Nephron progenitor cell (in vitro differentiated cells): ENCODE measurements around the gene EPB41.

Source experiments
- DNase-seq: peaks from one replicate; pipeline ENCODE4 v3.0.0; 2021
- H3K27ac Mint-ChIP-seq: 2 replicates; pipeline ENCODE4 v1.8.0; 2021; ENCODE audit warnings: mild to moderate bottlenecking, moderate library complexity, mixed read lengths
- H3K27me3 Mint-ChIP-seq: 2 replicates; pipeline ENCODE4 v1.8.0; 2021; ENCODE audit warnings: mild to moderate bottlenecking, low read depth, mixed read lengths; ENCODE audit not compliant: poor library complexity
- H3K36me3 Mint-ChIP-seq: 2 replicates; pipeline ENCODE4 v1.8.0; 2021; ENCODE audit warnings: low read depth, mixed read lengths
- H3K4me1 Mint-ChIP-seq: 2 replicates; pipeline ENCODE4 v1.8.0; 2021; ENCODE audit warnings: mixed read lengths
- H3K4me3 Mint-ChIP-seq: 2 replicates; pipeline ENCODE4 v1.8.0; 2021; ENCODE audit warnings: mild to moderate bottlenecking, moderate library complexity, mixed read lengths
- H3K9me3 Mint-ChIP-seq: 2 replicates; pipeline ENCODE4 v1.8.0; 2021; ENCODE audit warnings: mild to moderate bottlenecking, moderate library complexity, mixed read lengths
- TF ChIP-seq, protein P1 (sequence below): fragments of 200-600 bp; sonication (generic); IDR thresholded peaks from 2 replicates; pipeline ENCODE4 v1.5.0; 2021; ENCODE audit warnings: antibody characterized with exemption

EPB41 gene

DNA sequence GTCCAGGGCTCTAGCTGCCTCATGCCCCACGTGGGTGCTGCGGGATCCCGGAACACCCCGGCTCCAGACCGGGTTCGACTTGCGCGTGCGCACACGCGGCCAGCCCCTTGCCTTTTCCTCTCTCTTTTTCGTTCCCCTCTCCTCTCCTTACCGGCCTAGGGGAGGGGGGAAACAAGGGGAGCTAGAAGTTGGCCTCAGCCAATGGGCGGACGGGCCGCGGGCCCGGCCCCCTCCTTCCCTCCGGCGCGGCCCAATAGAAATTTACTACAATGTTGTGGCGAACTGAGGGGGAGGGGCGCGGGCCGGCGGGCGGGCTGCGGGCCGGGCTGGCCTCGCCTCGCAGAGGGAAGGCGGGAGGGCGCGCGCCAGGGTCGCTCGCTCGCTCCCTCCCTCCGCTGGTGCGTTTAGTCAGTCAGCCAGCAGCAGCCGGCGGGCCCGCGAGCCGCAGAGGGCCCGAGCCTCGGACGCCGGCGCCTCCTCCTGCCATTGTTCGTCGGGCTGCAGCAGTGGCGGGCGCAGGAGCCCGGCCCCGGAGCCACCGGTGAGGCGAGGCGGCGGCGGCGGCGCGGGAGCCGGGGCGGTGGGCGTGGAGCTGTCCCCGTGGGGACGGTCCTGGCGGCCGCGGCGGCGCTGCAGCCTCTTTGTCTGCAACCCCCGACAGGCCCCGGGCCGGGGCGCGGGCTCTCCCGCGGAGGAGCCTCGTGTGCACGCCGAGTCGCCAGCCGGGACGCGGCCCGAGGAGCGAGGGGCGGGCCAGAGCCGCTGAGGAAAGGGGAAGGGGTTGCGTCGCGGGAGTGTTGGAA lies at the start of gene EPB41:
TSS of gene EPB41 (plus strand) at position 342 of the 803 bp plus-strand sequence. CDS start 72,869 bp downstream, outside the sequence.
- Mint-ChIP-seq H3K36me3 (no peaks in the 10 kb centered on the region), H3K9me3 (no peaks in the 10 kb centered on the region), H3K4me3 (peak within 1 kb of the TSS; percentile 95), H3K27ac (peak within 1 kb of the TSS; percentile 97), H3K27me3 (peaks cover 4% of the 10 kb centered on the region), H3K4me1 (peaks cover 51% of the 10 kb centered on the region)
- peak; percentile 98 for DNase-seq
- TF ChIP-seq, protein P1, sequence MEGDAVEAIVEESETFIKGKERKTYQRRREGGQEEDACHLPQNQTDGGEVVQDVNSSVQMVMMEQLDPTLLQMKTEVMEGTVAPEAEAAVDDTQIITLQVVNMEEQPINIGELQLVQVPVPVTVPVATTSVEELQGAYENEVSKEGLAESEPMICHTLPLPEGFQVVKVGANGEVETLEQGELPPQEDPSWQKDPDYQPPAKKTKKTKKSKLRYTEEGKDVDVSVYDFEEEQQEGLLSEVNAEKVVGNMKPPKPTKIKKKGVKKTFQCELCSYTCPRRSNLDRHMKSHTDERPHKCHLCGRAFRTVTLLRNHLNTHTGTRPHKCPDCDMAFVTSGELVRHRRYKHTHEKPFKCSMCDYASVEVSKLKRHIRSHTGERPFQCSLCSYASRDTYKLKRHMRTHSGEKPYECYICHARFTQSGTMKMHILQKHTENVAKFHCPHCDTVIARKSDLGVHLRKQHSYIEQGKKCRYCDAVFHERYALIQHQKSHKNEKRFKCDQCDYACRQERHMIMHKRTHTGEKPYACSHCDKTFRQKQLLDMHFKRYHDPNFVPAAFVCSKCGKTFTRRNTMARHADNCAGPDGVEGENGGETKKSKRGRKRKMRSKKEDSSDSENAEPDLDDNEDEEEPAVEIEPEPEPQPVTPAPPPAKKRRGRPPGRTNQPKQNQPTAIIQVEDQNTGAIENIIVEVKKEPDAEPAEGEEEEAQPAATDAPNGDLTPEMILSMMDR, result no peak

DNA sequence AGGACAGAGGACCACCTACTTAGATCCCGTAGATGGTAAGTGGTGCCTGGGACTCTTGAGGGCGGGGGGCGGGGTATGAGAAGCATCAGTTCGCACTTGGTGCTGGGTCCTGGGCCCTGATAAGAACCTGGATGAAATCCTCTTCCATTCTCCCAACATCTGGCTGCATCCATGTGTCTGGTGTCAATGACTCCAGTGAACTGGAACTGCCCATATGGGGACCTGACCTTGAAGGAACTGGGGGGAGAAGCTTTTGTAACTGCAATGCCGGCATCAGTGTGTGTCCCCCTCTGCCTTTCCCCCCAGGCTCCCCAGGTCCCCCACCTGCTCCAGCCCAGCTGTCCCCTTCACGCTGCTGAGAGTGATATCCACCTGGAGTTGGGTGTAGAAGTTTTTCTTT lies 49.7 kb upstream of the EPB41 start:
- Mint-ChIP-seq H3K9me3 (no peaks in the 10 kb centered on the region), H3K36me3 (no peaks in the 10 kb centered on the region), H3K27ac (no peak overlapping the region), H3K4me1 (peaks cover 39% of the 10 kb centered on the region), H3K27me3 (peaks cover 57% of the 10 kb centered on the region), H3K4me3 (no peak overlapping the region)
- no peak for DNase-seq
- TF ChIP-seq, protein P1, result no peak

DNA sequence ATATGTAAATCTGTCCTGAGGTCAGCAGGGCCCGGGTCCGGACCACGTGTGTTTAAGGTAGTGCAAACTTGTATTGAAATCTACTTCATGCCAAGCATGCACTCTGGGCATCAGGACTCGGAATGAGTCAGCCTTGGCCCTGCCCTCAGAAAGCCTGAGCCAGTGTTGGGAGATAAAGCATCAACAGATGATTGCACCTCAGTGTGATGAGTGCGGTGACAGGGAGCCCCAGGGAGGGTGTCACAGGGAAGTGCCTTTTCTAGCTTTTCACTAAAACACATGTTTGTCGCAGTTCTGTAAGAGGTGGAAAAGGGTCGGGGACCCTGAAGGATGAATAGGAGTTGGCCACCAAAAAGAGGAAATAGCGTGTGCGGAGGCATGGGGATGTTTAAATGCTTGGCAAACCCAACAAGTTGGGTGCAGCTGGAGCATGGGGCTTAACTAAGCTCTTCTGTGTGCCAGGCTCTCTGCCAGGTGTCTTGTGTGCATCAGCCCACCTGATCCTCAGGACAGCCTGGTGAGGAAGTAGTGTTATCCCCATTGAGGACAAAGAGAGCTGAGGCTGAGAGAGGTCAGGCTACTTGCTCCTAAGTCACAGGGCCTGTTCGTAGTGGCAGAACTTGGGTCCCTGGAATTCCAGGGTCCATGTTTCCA lies 48.2 kb upstream of the EPB41 start:
- H3K27ac Mint-ChIP-seq, result no peak overlapping the region
- H3K9me3 Mint-ChIP-seq, result no peaks in the 10 kb centered on the region

DNA sequence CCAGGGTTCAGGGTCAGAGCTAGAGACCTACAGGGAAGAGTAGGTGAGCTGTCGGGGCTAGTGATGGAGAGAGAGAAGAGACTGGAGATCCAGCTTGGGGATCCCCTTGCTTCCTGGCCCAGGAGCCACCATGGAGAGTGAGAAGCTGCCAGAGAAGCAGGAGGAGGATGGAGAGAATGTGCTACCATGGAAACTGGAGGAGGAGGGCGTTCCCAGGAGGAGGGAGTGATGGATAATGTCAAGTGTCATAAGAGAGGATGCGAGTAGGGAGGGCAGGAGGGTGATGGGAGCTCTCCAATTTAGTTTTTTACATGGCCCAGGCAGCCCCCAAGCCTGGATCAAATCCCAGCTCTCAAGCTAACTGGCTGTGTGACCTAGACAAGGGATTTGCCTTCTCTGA lies 46.5 kb upstream of the EPB41 start:
- H3K27ac Mint-ChIP-seq, result no peak overlapping the region

More for the DNA sequence above, 48.2 kb upstream of the EPB41 start:
- no peak overlapping the region for H3K4me3 Mint-ChIP-seq
- no peaks in the 10 kb centered on the region for H3K36me3 Mint-ChIP-seq
- DNase-seq, result no peak
- peaks cover 27% of the 10 kb centered on the region for H3K4me1 Mint-ChIP-seq
- peaks cover 55% of the 10 kb centered on the region for H3K27me3 Mint-ChIP-seq
- TF ChIP-seq, protein P1, result no peak

DNA sequence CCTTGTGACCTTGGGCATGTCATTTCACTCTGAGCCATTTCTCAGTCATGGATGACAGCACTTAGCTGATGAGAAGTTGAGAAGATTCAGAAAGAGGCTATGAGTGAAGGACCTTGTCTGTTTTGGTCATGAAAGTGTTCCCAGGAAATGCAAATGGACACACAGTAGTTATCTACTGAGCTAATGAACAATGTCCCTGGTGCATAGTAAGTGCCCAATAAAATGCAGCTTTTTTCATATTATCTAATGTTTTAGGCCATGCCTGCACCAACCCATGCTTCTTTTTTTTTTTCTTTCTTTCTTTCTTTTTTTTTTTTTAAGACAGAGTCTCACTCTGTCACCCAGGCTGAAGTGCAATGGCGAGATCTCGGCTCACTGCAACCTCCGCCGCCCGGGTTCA lies 44.4 kb upstream of the EPB41 start:
- TF ChIP-seq, protein P1, result no peak
- no peak overlapping the region for H3K27ac Mint-ChIP-seq
- no peaks in the 10 kb centered on the region for H3K36me3 Mint-ChIP-seq
- no peaks in the 10 kb centered on the region for H3K9me3 Mint-ChIP-seq
- H3K4me1 Mint-ChIP-seq, result peaks cover 19% of the 10 kb centered on the region
- H3K4me3 Mint-ChIP-seq, result no peak overlapping the region
- no peak for DNase-seq
- H3K27me3 Mint-ChIP-seq, result peaks cover 43% of the 10 kb centered on the region

More for the DNA sequence above, 46.5 kb upstream of the EPB41 start:
- H3K36me3 Mint-ChIP-seq, result no peaks in the 10 kb centered on the region
- no peak overlapping the region for H3K4me3 Mint-ChIP-seq
- peaks cover 29% of the 10 kb centered on the region for H3K4me1 Mint-ChIP-seq
- H3K9me3 Mint-ChIP-seq, result no peaks in the 10 kb centered on the region
- TF ChIP-seq, protein P1, result no peak
- DNase-seq, result no peak
- H3K27me3 Mint-ChIP-seq, result peaks cover 49% of the 10 kb centered on the region
